GM19099 (cell line): ENCODE data around the gene TRMT2A.

Experiments used
- POLR2A ChIP-seq: IDR thresholded peaks from 3 replicates; pipeline ENCODE4 v1.6.1; 2011; ENCODE audit warnings: low read depth; ENCODE audit not compliant: insufficient read length; ENCODE audit errors: extremely low read depth

The TRMT2A gene

DNA sequence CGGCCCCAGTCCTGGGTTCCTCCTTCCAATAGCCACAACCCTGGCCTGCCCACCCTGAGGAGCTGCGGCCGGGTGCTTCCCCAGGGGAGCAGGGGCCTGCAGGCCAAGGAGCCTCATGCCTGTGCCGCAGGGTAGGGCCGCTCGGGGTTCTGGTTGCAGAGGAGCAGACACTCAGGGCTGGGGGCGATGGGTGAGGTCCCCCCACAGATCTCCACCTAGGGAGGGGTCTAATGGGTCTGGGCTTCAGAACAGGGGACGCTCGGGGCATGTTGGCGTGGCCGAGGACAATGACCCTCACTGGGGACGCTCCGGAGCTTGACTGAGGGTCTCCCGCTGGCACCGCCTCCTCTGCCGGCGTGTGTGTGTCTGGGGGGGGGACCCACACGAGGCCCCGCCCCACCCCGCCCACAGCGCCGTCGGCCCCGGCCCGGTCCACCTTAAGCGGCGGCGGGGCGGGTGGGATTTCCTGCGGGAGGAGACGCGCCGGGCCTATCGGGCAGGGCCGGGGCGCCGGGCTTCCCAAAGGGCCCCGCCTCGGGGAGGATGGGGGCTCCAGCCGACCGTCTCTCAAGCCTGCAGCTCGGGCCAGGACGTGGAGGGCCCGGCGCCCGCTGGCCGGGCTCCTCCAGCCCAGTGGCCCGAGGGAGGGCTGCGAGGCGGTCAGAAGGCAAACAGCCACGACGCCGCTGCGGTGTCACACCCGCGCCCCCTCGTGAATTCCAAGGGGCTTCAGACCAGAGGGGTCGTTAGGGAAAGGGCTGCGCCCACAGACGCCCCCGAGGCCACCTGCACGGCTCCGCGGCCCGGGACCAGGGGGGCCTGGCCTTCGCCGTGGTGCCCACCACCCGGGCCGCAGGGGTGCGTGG is 13.9 kb upstream of the TRMT2A start:
- TF ChIP-seq POLR2A, result no peak

DNA sequence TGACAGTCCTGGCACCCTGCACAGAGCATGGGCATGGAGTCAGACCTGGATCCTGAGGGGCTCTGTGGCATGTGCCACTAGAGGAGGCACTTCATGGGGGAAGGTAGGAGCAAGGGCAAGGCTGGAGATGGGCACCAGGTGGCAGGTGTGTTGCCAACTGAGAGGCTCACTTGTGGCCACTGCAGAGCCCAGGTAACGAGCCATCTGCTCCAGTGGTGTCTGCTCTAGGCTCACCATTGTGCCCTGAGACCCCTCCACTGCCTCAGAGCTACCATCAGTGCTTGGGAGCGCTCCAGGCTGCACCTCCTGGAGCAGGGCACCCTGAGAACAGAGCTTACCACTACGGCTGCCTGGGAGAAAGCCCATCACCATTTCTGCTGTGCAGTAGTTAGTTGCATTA is 13.3 kb upstream of the TRMT2A start:
- no peak for TF ChIP-seq POLR2A

DNA sequence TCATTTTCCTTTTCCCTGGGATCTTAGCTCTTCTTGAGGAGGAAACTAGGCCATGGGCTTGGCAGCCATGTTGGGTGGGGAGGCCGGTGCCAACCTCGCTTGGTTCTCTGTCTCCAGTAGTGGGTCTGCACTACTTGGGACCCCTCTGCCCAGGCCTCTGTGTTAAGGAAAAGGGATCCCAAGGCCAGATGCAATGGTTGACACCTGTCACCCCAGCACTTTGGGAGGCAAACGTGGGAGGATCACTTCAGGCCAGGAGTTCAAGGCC is 12.7 kb upstream of the TRMT2A start:
- no peak for TF ChIP-seq POLR2A

DNA sequence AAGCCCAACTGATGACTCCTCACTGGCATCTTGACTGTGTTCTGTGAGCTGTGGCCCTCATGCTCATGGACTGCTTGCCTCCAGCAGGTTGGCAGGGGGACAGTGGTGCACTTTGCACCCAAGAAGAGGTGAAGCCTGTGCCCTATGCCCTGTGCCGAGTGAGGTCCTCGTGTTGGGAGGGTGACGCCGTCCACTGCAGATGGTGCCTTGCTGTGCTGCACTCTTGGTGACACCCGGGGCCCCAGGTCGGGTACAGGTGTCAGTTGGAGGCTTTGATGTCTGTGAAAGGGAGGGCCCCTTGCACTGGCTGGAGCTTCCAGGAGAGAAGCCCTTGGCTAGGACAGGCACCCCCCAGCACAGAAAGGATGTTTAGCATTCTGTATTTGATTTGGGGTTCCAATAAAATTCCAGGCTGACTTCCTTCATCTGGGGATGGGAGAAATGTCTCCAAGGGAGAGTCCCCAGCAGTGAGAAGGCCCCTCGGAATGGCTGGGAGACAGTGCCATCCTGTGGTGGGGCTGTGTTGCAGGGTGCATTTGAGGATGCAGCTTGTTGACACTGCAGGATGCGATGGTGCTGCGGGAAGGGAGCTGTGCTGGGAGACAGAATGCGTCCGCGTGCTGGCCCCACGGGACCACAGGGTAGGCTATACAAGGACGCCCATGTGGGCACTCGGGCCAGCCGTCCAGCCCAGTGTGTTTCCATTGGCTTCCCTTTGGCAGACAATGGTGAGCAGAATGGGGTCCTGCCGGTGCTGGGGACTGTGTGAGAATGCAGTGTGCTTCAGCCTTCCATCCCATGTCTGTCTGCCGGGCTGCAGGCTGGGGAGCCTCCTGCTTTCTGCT is 12.1 kb upstream of the TRMT2A start:
- TF ChIP-seq POLR2A, result no peak

DNA sequence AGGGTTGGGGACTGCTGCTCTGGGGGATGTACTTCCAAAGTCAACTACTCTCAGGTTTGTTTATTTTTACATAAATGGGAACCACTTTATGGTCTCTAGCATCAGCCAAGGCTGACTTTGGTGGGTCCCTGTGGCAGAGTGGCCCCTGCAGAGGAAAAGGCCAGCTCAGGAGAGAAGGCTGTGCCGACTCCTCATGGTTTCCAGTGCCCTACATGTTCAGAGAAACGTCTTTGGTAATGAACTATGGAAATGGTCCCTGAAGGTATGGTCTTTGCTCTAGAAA is 11.5 kb upstream of the TRMT2A start:
- TF ChIP-seq POLR2A, result no peak

DNA sequence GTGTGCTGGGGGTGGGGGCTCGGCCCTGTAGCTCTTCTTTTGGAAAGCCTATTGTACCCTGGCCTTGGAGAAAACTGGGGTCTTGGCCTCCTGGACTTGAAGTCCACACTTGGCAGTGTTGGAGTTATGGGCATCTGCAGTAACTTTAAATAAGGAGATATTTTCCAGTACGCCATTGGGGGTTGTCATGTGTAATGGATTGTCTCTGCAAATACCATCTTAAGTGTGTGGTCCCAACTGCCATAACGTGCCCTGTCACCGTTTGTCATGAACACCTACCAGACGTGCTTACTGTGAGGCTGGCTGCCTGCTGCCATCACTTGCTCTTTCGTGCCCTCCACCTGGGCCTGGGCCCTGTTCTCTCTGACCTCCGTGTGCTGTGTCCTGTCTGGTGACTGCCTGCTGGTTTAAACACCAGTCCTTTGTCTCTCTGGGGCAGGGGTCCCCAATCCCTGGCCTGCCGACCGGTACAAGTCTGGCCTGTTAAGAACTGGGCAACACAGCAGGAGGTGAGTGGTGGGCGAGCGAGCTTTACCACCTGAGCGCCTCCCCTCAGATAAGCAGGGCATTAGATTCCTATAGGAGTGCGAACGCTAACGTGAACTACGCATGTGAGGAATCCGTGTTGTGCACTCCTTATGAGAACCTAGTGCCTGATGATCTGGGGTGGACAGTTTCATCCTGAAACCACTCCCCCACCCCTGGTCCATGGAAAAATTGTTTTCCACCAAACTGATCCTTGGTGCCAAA is 11.0 kb upstream of the TRMT2A start:
- TF ChIP-seq POLR2A, result no peak

DNA sequence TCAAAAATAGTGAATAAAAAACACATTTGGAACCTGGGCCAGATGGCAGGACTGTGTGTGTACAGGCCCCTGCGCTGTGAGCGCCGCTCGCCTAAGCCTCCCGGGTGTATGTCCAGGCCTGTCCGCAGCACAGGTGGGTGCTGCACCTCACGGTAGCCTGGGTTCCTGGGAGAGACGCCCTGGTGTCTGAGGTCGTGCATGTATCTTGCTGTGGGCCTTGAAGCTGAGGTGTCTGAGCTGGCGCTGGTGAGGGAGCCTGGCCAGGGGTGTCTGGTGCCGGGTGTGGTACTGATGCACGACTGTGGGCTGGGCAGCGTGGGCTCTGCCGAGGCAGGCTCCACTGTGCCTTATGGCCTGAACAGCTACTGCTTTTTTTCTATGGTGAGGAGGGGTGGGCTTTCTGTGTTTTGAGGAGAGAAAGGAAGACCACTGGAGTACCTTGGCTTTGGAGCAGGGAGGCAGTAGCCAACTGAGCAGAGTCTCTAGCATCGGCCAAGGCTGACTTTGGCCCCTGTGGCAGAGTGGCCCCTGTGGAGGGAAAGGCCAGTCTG is 10.4 kb upstream of the TRMT2A start:
- no peak for TF ChIP-seq POLR2A

DNA sequence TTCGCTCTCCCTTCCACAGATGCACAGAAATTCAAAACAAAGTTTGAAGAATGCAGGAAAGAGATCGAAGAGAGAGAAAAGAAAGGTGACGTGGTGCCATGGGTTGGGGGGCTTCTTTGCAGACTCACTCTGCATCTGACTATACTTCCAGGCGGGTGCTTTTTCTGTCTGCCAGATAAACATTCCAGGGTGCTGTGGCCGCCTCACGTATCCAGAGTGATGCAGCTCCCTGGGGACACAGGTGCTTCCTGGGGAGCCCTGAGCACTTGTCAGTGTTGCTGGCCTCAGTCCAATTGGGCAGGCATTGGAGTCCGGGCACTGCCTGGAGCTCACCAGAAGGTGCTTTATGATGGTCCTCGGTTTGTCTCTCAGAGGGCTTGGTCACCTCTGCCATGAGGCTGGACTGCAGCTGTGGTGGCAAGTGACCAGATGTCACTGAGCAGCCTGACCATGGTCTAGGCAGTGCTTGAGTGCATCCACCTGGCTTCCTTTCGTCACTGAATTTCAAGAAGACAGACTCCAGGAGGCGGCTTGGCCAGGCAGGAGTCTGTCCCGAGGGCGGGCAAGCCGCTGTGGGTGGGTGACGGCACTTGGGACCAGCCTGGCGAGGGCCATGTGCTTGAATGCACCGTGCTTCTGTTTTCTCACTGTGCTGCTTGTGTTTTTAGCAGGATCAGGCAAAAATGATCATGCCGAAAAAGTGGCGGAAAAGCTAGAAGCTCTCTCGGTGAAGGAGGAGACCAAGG is 9.4 kb upstream of the TRMT2A start:
- TF ChIP-seq POLR2A, result no peak

DNA sequence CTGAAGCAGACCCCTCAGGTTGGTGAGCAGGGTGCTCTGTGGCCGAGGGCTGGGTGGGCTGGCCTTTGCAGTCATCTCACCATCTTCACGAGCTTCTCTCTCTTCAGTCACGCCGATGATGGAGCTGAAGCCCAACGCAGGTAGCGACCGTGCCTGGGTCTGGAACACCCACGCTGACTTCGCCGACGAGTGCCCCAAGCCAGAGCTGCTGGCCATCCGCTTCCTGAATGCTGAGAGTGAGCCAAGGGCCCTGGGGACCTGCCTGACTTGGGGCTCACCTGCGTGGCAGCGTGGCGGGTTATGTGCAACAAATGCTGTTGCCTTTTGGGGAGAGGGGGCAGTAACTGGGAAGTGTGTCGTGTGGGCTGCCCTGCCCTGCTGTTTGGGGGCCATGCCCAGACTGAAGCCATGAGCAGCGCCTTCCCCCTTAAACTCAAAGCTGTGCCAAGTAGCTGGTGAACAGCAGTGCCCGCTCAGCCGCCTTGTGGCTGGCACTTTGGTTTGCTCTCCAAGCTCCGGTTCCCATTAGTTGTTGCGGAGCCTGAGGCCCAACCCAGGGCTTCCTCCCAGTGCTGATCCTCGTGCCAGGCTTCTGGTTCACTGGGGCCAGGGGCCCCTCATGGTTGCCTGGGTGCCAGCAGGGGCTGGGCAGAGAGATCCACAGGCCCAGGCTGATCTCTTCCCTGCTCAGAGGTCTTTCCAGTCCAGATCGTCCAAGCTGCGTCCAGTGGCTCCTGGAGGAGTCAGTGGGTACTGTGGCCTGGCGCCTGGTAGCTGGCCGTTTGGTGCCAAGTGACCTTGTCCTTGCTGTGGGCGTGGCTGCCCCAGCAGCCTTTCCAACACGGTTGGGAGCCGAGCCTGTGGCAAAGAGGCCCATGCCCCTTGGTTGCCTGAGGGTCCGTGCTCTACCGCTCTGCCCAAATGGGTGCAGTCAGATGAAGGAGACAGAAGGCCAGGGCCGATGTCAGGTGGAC is 8.5 kb upstream of the TRMT2A start:
- no peak for TF ChIP-seq POLR2A

DNA sequence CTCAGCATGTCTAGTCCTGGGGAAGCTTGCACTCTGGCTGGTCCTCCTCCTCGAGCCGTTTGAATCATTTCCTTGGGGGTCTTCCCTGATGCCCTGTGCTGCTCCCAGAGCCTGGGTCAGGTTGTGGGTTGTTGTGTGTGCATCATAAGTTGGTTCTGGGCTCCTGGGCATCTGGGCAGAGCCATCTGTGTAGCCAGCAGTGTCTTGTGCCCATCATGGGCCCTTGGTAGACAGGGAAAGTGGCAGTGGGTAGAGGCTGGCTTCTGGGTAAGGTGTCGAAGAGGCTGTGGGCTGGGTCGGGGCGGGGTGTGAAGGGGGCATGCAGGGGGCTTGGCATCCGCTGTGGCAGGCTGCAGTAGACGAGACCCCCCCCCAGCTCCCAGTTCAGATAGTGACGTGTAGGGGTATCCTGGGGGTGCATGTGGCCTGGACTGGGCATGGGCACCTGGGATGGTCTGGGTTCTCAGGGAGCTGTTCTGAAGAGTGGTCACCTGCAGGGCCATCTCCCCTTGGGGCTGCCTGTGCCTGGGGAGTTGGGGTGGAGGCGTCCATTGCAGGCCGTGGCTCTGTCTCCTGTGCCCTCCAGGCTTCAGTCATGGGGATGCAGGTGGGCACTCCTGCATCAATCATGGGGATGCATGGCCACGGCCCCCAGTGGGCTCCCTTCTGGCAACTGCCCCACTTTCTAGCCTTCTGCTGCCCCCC is 7.2 kb upstream of the TRMT2A start:
- TF ChIP-seq POLR2A, result no peak

DNA sequence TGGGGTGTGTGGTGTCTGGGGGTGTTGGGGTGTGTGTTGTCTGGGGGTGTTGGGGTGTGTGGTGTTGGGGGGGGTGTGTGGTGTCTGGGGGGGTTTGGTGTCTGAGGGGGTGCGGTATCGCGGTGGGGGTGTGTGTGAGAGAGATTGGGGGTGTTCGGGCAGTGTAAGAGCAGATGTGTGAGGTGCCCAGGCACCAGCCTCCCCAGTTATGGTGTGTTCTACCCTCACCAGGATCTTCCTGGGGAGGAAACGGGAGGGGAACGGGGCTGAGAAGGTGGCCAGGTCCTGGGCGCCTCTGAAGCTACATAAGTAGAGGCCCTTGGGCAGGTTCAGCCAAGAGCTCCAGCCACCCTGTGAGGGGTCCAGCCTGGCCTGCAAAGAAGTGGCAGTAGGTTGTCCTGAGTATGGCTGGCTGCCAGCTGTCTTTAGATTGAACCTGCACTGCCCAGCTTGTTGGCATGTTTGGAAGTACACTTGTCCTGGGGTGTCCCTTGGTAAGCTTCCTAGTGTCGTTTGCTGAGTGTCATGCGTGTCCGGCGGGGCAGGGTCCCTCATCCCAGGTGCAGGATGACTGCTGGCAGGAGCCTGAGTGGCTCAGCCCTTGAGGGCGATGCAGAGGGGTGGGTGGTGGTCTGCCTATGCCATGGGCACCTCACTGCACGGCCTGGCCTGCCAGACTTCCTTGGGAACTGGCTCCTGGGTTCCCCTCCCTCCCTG is 6.5 kb upstream of the TRMT2A start:
- TF ChIP-seq POLR2A, result no peak

DNA sequence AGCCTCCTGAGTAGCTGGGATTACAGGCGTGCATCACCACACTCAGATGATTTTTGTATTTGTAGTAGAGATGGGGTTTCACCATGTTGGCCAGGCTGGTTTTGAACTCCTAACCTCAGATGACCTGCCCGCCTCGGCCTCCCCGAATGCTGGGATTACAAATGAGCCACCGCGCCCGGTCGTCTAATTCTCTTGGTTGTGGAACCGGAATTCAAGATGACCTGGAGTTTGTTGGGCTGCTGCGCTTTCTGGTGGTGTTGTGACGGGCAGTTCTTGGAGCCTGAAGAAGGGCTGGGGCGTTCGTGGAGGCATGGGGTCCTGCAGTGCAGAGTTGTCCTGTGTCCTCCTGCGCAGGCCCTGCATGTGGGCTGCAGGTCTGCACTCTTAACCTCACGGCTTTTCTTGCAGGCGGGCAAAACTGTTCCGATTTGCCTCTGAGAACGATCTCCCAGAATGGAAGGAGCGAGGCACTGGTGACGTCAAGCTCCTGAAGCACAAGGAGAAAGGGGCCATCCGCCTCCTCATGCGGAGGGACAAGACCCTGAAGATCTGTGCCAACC is 4.9 kb upstream of the TRMT2A start:
- TF ChIP-seq POLR2A, result no peak
